GM12878 (cell line): ENCODE data around the gene PPP5C. TPM values are rescaled to one million over a fixed set of nuclear protein-coding genes. Genes with fewer than 3 reads are reported as not detected.

Source experiments
- ATAC-seq: fragments of 200-7000 bp; cut with Tn5 transposase; 3 replicates; pipeline ENCODE4 v1.9.1; 2020; ENCODE audit warnings: mild to moderate bottlenecking, moderate library complexity
- BruUV-seq: library from RNA; stranded (reverse); fragments of 400-500 nt; replicated peaks from 2 replicates; lab custom pipeline; 2021; lab: Mats Ljungman, UMichigan
- CTCF ChIA-PET: fragments of 300-600 bp; sonication (Branson Sonifier 250); formaldehyde crosslinking; extraction: SDS; loops from one replicate; lab custom pipeline; 2021; ENCODE audit warnings: inconsistent platforms; lab: Yijun Ruan, JAX
- POLR2A ChIA-PET: fragments of 350-600 bp; formaldehyde crosslinking; extraction: SDS; loops from one replicate; lab custom pipeline; 2021; ENCODE audit warnings: inconsistent platforms; lab: Charles Lee
- RAD21 ChIA-PET: fragments of 300-600 bp; sonication (Branson Sonifier 250); formaldehyde crosslinking; loops from one replicate; lab custom pipeline; 2023; ENCODE audit warnings: antibody characterized with exemption; ENCODE audit not compliant: unreplicated experiment; lab: Charles Lee
- SMC1A ChIA-PET: fragments of 300-600 bp; sonication (Branson Sonifier 250); formaldehyde crosslinking; loops from one replicate; lab custom pipeline; 2023; ENCODE audit not compliant: unreplicated experiment, uncharacterized antibody; lab: Charles Lee
- DNase-seq: peaks from one replicate; pipeline ENCODE4 v3.0.0-alpha.2; 2011; ENCODE audit warnings: low read depth, low spot score
- FAIRE-seq: peaks from 3 replicates; lab custom pipeline; 2011; peaks lifted over from hg19 to GRCh38; lab: Jason Lieb, UNC
- H2AFZ ChIP-seq: 2 replicates; pipeline ENCODE4 v1.6.0; 2011; ENCODE audit warnings: low read depth, low read length, control low read depth; ENCODE audit not compliant: control insufficient read depth
- H3K27ac ChIP-seq: 2 replicates; pipeline ENCODE4 v1.5.1; 2011; ENCODE audit warnings: control low read depth; ENCODE audit not compliant: control insufficient read depth, insufficient read depth
- H3K27me3 ChIP-seq, 2 experiments: replicated peaks in 1 of 2; 2 replicates each; pipeline versions ENCODE4 v1.6.0 to v1.6.1; 2011; ENCODE audit warnings: low read length in 1 of 2; ENCODE audit not compliant: control insufficient read depth in 2 of 2, insufficient read depth in 2 of 2
- H3K36me3 ChIP-seq, 2 experiments: 2 replicates each; pipeline ENCODE4 v1.5.1; 2011; ENCODE audit warnings: low read length in 1 of 2; ENCODE audit not compliant: control insufficient read depth in 2 of 2, insufficient read depth in 2 of 2
- H3K4me1 ChIP-seq: 2 replicates; pipeline ENCODE4 v1.6.1; 2011; ENCODE audit warnings: mild to moderate bottlenecking, low read length, moderate library complexity, mixed read lengths; ENCODE audit not compliant: control insufficient read depth, insufficient read depth
- H3K4me2 ChIP-seq: 2 replicates; pipeline ENCODE4 v1.6.0; 2011; ENCODE audit warnings: control low read depth; ENCODE audit not compliant: control insufficient read depth, insufficient read depth
- H3K4me3 ChIP-seq: fragments of 200-600 bp; sonication (generic); 2 replicates; pipeline ENCODE4 v1.5.1; 2016
- H3K79me2 ChIP-seq: 2 replicates; pipeline ENCODE4 v1.6.0; 2011; ENCODE audit warnings: low read length; ENCODE audit not compliant: control insufficient read depth, insufficient read depth
- H3K9ac ChIP-seq: 2 replicates; pipeline ENCODE4 v1.8.0; 2011; ENCODE audit warnings: low read length, control low read depth, mixed read lengths; ENCODE audit not compliant: control insufficient read depth, insufficient read depth
- H3K9me3 ChIP-seq: replicated peaks from 3 replicates; pipeline ENCODE4 v1.5.1; 2011; ENCODE audit warnings: mild to moderate bottlenecking, low read length; ENCODE audit not compliant: control insufficient read depth, insufficient read depth
- H4K20me1 ChIP-seq: 2 replicates; pipeline ENCODE4 v1.6.0; 2011; ENCODE audit not compliant: control insufficient read depth, insufficient read depth
- HDGF ChIP-seq: fragments of 450-650 bp; IDR thresholded peaks from 2 replicates; pipeline ENCODE4 v1.6.1; 2016; ENCODE audit warnings: antibody characterized with exemption
- IKZF2 ChIP-seq, 2 experiments: fragments of 450-650 bp; IDR thresholded peaks; 2 replicates each; pipeline ENCODE4 v1.6.1; 2017; ENCODE audit warnings: mild to moderate bottlenecking in 2 of 2, moderate library complexity in 2 of 2
- MEF2A ChIP-seq: IDR thresholded peaks from 2 replicates; pipeline ENCODE4 v1.6.1; 2011; ENCODE audit warnings: low read depth, mild to moderate bottlenecking, low read length, moderate library complexity; ENCODE audit not compliant: insufficient read depth
- MEF2B ChIP-seq: fragments of 450-650 bp; IDR thresholded peaks from 2 replicates; pipeline ENCODE4 v1.6.1; 2018; ENCODE audit warnings: mild to moderate bottlenecking, moderate library complexity; ENCODE audit not compliant: partially characterized antibody, poor library complexity, severe bottlenecking
- MLLT1 ChIP-seq: fragments of 450-650 bp; IDR thresholded peaks from 2 replicates; pipeline ENCODE4 v1.6.1; 2016; ENCODE audit warnings: mild to moderate bottlenecking
- NBN ChIP-seq: fragments of 450-650 bp; IDR thresholded peaks from 2 replicates; pipeline ENCODE4 v1.6.1; 2016
- NKRF ChIP-seq: fragments of 450-650 bp; conservative IDR thresholded peaks from 2 replicates; pipeline ENCODE4 v1.6.1; 2017; ENCODE audit warnings: mild to moderate bottlenecking, moderate library complexity
- NR2F1 ChIP-seq: fragments of 450-650 bp; conservative IDR thresholded peaks from 2 replicates; pipeline ENCODE4 v1.6.1; 2017; ENCODE audit warnings: mild to moderate bottlenecking
- TCF12 ChIP-seq: IDR thresholded peaks from 2 replicates; pipeline ENCODE4 v1.6.1; 2011; ENCODE audit warnings: low read depth, mild to moderate bottlenecking, low read length
- ZNF217 ChIP-seq: fragments of 450-650 bp; IDR thresholded peaks from 2 replicates; pipeline ENCODE4 v1.6.1; 2017; ENCODE audit warnings: antibody characterized with exemption, mild to moderate bottlenecking
- ZNF274 ChIP-seq: IDR thresholded peaks from one replicate; pipeline ENCODE4 v1.8.0; 2011; ENCODE audit not compliant: insufficient read length, insufficient read depth
- ZNF592 ChIP-seq: fragments of 450-650 bp; IDR thresholded peaks from 2 replicates; pipeline ENCODE4 v1.6.1; 2017; ENCODE audit warnings: mild to moderate bottlenecking, moderate library complexity
- WGBS: methylation state at CpG from one replicate; pipeline ENCODE4 v1.1.6; 2016; ENCODE audit warnings: low lambda C conversion rate; ENCODE audit not compliant: insufficient replicate concordance, insufficient coverage; ENCODE audit errors: missing lambda C conversion rate; 5-methylcytosine and 5-hydroxymethylcytosine counted together
- in situ Hi-C: fragments of 300-500 bp; cut with MboI; formaldehyde crosslinking; loops from 9 replicates; pipeline ENCODE4 v1.14.3; 2018; ENCODE audit warnings: mixed read lengths
- intact Hi-C: fragments of 100-400 bp; cut with micrococcal nuclease; formaldehyde crosslinking; loops from one replicate; pipeline ENCODE4 v1.14.2; 2022; ENCODE audit not compliant: unreplicated experiment
- polyA plus RNA-seq, 11 experiments: library from polyadenylated mRNA; depleted of rRNA in 4 of 11; unstranded in 6 of 11; stranded (reverse) in 5 of 11; fragments of >200 nt; fragmentation: Nextera tagmentation in 4 of 11; fragmentation: Illumina TruSeq in 1 of 11; extraction: Ambion mirVana in 4 of 11; extraction: Trizol in 1 of 11; gene quantifications; 1 replicate in 1 of 11; 2 replicates in 10 of 11; pipeline versions ENCODE4 v1.2.1 to v1.2.3, GENCODE V29; 2011 to 2016; ENCODE audit warnings: inconsistent platforms in 2 of 11, missing spikeins in 2 of 11, low read depth in 1 of 11
- total RNA-seq, 4 experiments: library from RNA; depleted of rRNA in 3 of 4; stranded (reverse); fragments of >200 nt in 3 of 4; fragmentation: Illumina TruSeq in 1 of 4; extraction: Trizol in 1 of 4; gene quantifications; 2 replicates each; pipeline versions ENCODE4 v1.2.1 to v1.2.3, GENCODE V29; 2013 to 2021

PPP5C gene
- total and polyA plus RNA-seq, 10 of the 15 experiments (the other 5 are each of a cell fraction or from before 2014, with no cell fraction given): 1.1 to 154 (median 94.5) TPM

- Histone ChIP-seq H3K4me3 (peak overlapping the region; percentile 59), H2AFZ (no peak overlapping the region), H3K79me2 (peaks cover 59% of the 10 kb centered on the region), H4K20me1 (no peaks in the 10 kb centered on the region), H3K4me1 (peaks cover 49% of the 10 kb centered on the region), H3K36me3 (peaks cover 2 to 13% of the 10 kb centered on the region in 2 experiments; a peak in 3 of 4 replicates), H3K27ac (peak overlapping the region; percentile 95), H3K27me3 (no peaks in the 10 kb centered on the region), H3K9me3 (no peaks in the 10 kb centered on the region), H3K9ac (peak overlapping the region; percentile 24), H3K4me2 (peak overlapping the region; percentile 77)
- in situ Hi-C loops (no loop called here), intact Hi-C loops (no loop called here)
- no TSS peak for BruUV-seq
- SMC1A ChIA-PET: no interaction called here
- no peak for FAIRE-seq
- ATAC-seq: peak; percentile 20
- no peak for DNase-seq
- CTCF ChIA-PET: no interaction called here
- RAD21 ChIA-PET: no interaction called here
- POLR2A ChIA-PET: no interaction called here
- WGBS: 33% methylated on average over 11 of the region's 11 CpGs
- TF ChIP-seq ZNF592: no peak
- TF ChIP-seq MLLT1: 0 out of 2 replicates have a peak, but pooled peaks have one; percentile 9
- peak; percentile 81 to 89 for TF ChIP-seq IKZF2 (IDR thresholded peaks at IDR 0.05)
- peak; percentile 87 for TF ChIP-seq NBN
- TF ChIP-seq NKRF: no peak
- no peak for TF ChIP-seq ZNF217
- peak; percentile 71; the same call in 1 of the 2 replicates for TF ChIP-seq HDGF
- no peak for TF ChIP-seq ZNF274
- TF ChIP-seq MEF2A: peak; percentile 86
- TF ChIP-seq MEF2B: peak; percentile 76
- TF ChIP-seq NR2F1: 0 out of 2 replicates have a peak, but pooled peaks have one; percentile 17
- 0 out of 2 replicates have a peak, but pooled peaks have one; percentile 39 for TF ChIP-seq TCF12
These were observed 2.6 kb downstream of the PPP5C start for GRCh38 chr19:46349311-46349993.
